Measurements from ENCODE around the gene NDUFS6. TPM values are rescaled to one million over a fixed set of nuclear protein-coding genes. Genes with fewer than 3 reads are reported as not detected.

NDUFS6 gene
- total RNA-seq, 2 experiments from 2014 or later: 35.2 to 37.5 TPM

- Mint-ChIP-seq H3K4me3 (no peak overlapping the region), H3K4me1 (no peaks in the 10 kb centered on the region), H3K9me3 (ENCODE audit: low read depth) (no peaks in the 10 kb centered on the region), H3K36me3 (peaks cover 19% of the 10 kb centered on the region), H3K27me3 (no peaks in the 10 kb centered on the region), H3K27ac (no peak overlapping the region)
- CTCF ChIA-PET: no interaction called here
- DNase-seq (no peak), ATAC-seq (no peak)
Measured at GRCh38 chr5:1824109-1824821, 23.1 kb downstream of the NDUFS6 start.

GRCh38 chr5:1824903-1825841 lies 24.0 kb downstream of the NDUFS6 start:
- CTCF ChIA-PET: no interaction called here
- no peak for ATAC-seq
- Mint-ChIP-seq H3K4me3 (no peak overlapping the region), H3K9me3 (ENCODE audit: low read depth) (no peaks in the 10 kb centered on the region), H3K36me3 (peaks cover 15% of the 10 kb centered on the region), H3K27me3 (no peaks in the 10 kb centered on the region), H3K27ac (no peak overlapping the region), H3K4me1 (no peaks in the 10 kb centered on the region)
- no peak for DNase-seq

GRCh38 chr5:1826235-1826980 lies 25.2 kb downstream of the NDUFS6 start:
- Mint-ChIP-seq H3K4me1 (no peaks in the 10 kb centered on the region), H3K9me3 (ENCODE audit: low read depth) (no peaks in the 10 kb centered on the region), H3K4me3 (no peak overlapping the region), H3K27me3 (no peaks in the 10 kb centered on the region), H3K36me3 (peaks cover 9% of the 10 kb centered on the region), H3K27ac (no peak overlapping the region)
- CTCF ChIA-PET: no interaction called here
- no peak for DNase-seq
- ATAC-seq: no peak

- DNase-seq: no peak
Measured at GRCh38 chr5:1827025-1827885, 26.0 kb downstream of the NDUFS6 start.

GRCh38 chr5:1827886-1828397 lies 26.7 kb downstream of the NDUFS6 start:
- H3K4me3 Mint-ChIP-seq: no peak overlapping the region
- H3K27me3 Mint-ChIP-seq: no peaks in the 10 kb centered on the region
- no peak overlapping the region for H3K27ac Mint-ChIP-seq
- H3K4me1 Mint-ChIP-seq: peaks cover 2% of the 10 kb centered on the region
- H3K9me3 Mint-ChIP-seq (ENCODE audit: low read depth): no peaks in the 10 kb centered on the region
- DNase-seq (no peak), ATAC-seq (no peak)
- peaks cover 4% of the 10 kb centered on the region for H3K36me3 Mint-ChIP-seq
- CTCF ChIA-PET: no interaction called here

More at GRCh38 chr5:1827025-1827885, 26.0 kb downstream of the NDUFS6 start:
- peaks cover under 1% of the 10 kb centered on the region for H3K4me1 Mint-ChIP-seq
- no peaks in the 10 kb centered on the region for H3K9me3 Mint-ChIP-seq (ENCODE audit: low read depth)
- H3K4me3 Mint-ChIP-seq: no peak overlapping the region
- ATAC-seq: no peak
- no peak overlapping the region for H3K27ac Mint-ChIP-seq
- H3K27me3 Mint-ChIP-seq: no peaks in the 10 kb centered on the region
- H3K36me3 Mint-ChIP-seq: peaks cover 6% of the 10 kb centered on the region
- CTCF ChIA-PET: no interaction called here

- no peak overlapping the region for H3K4me3 Mint-ChIP-seq
- ATAC-seq (no peak), DNase-seq (no peak)
- peaks cover 13% of the 10 kb centered on the region for H3K27me3 Mint-ChIP-seq
- no peaks in the 10 kb centered on the region for H3K9me3 Mint-ChIP-seq (ENCODE audit: low read depth)
- peaks cover 2% of the 10 kb centered on the region for H3K4me1 Mint-ChIP-seq
- CTCF ChIA-PET: no interaction called here
- H3K36me3 Mint-ChIP-seq: no peaks in the 10 kb centered on the region
- H3K27ac Mint-ChIP-seq: no peak overlapping the region
Measured at GRCh38 chr5:1830571-1831228, 29.5 kb downstream of the NDUFS6 start.

GRCh38 chr5:1831257-1831656 lies 30.1 kb downstream of the NDUFS6 start:
- CTCF ChIA-PET: interaction anchor here (0.8 kb wide), 1 partner anchor 68 kb away, joined by 3 read pairs; no protein-coding TSS in a partner anchor
- DNase-seq (no peak), ATAC-seq (no peak)
- Mint-ChIP-seq H3K27ac (no peak overlapping the region), H3K4me3 (no peak overlapping the region), H3K9me3 (ENCODE audit: low read depth) (no peaks in the 10 kb centered on the region), H3K27me3 (peaks cover 13% of the 10 kb centered on the region), H3K4me1 (peaks cover 2% of the 10 kb centered on the region), H3K36me3 (no peaks in the 10 kb centered on the region)

- Mint-ChIP-seq H3K9me3 (ENCODE audit: low read depth) (no peaks in the 10 kb centered on the region), H3K27me3 (peaks cover 14% of the 10 kb centered on the region), H3K36me3 (no peaks in the 10 kb centered on the region), H3K4me3 (no peak overlapping the region), H3K4me1 (peaks cover 2% of the 10 kb centered on the region), H3K27ac (no peak overlapping the region)
- CTCF ChIA-PET: interaction anchor here (0.8 kb wide), 1 partner anchor 68 kb away, joined by 3 read pairs; no protein-coding TSS in a partner anchor
- no peak for DNase-seq
- no peak for ATAC-seq
Measured at GRCh38 chr5:1831677-1832313, 30.6 kb downstream of the NDUFS6 start.

GRCh38 chr5:1832511-1833250 lies 31.5 kb downstream of the NDUFS6 start:
- Mint-ChIP-seq H3K4me1 (peaks cover 2% of the 10 kb centered on the region), H3K9me3 (ENCODE audit: low read depth) (no peaks in the 10 kb centered on the region)

GRCh38 chr5:1833264-1834021 lies 32.2 kb downstream of the NDUFS6 start:
- CTCF ChIA-PET: no interaction called here
- H3K4me3 Mint-ChIP-seq: no peak overlapping the region
- no peak for ATAC-seq
- DNase-seq: no peak
- H3K4me1 Mint-ChIP-seq: peaks cover 2% of the 10 kb centered on the region
- no peaks in the 10 kb centered on the region for H3K36me3 Mint-ChIP-seq
- H3K27me3 Mint-ChIP-seq: peaks cover 16% of the 10 kb centered on the region
- no peaks in the 10 kb centered on the region for H3K9me3 Mint-ChIP-seq (ENCODE audit: low read depth)
- H3K27ac Mint-ChIP-seq: no peak overlapping the region

More at GRCh38 chr5:1832511-1833250, 31.5 kb downstream of the NDUFS6 start:
- no peak overlapping the region for H3K4me3 Mint-ChIP-seq
- ATAC-seq (no peak), DNase-seq (no peak)
- peaks cover 16% of the 10 kb centered on the region for H3K27me3 Mint-ChIP-seq
- no peak overlapping the region for H3K27ac Mint-ChIP-seq
- CTCF ChIA-PET: no interaction called here
- H3K36me3 Mint-ChIP-seq: no peaks in the 10 kb centered on the region

GRCh38 chr5:1834022-1834551 lies 32.9 kb downstream of the NDUFS6 start:
- Mint-ChIP-seq H3K27me3 (peaks cover 16% of the 10 kb centered on the region), H3K9me3 (ENCODE audit: low read depth) (no peaks in the 10 kb centered on the region), H3K36me3 (no peaks in the 10 kb centered on the region), H3K4me3 (no peak overlapping the region), H3K4me1 (peaks cover 2% of the 10 kb centered on the region), H3K27ac (no peak overlapping the region)
- ATAC-seq (no peak), DNase-seq (no peak)
- CTCF ChIA-PET: no interaction called here
